Loucy (cell line): ENCODE results near the gene EMILIN3.

Experiments used
- CTCF ChIP-seq: fragments of 200-600 bp; sonication (generic); conservative IDR thresholded peaks from 2 replicates; pipeline ENCODE4 v1.5.1; 2014; ENCODE audit warnings: mild to moderate bottlenecking, antibody characterized with exemption, low read length
- EZH2phosphoT487 ChIP-seq: fragments of 200-600 bp; IDR thresholded peaks from 2 replicates; pipeline ENCODE4 v1.6.1; 2018; ENCODE audit warnings: antibody characterized with exemption, mild to moderate bottlenecking, moderate library complexity, borderline replicate concordance

- TF ChIP-seq CTCF, result peak; percentile 17
- no peak for TF ChIP-seq EZH2phosphoT487
These were observed 14.0 kb downstream of the EMILIN3 start for GRCh38 chr20:41352666-41353065.
